GM10248 (cell line): Measurements from ENCODE around the gene CCNY.

Experiments used
- CTCF ChIA-PET: fragments of 300-600 bp; sonication (Branson Sonifier 250); formaldehyde crosslinking; extraction: SDS; loops from one replicate; lab custom pipeline; 2021; ENCODE audit warnings: antibody characterized with exemption; lab: Yijun Ruan, JAX
- POLR2A ChIA-PET: fragments of 350-650 bp; sonication (Branson Sonifier 250); formaldehyde crosslinking; extraction: SDS; loops from one replicate; lab custom pipeline; 2020; ENCODE audit warnings: antibody characterized with exemption; lab: Yijun Ruan, JAX
- DNase-seq: peaks from one replicate; pipeline ENCODE4 v3.0.0; 2012; ENCODE audit errors: extremely low spot score
- TF ChIP-seq, protein P1 (sequence below): IDR thresholded peaks from 2 replicates; pipeline ENCODE4 v1.5.1; 2012; ENCODE audit warnings: mild to moderate bottlenecking, low read depth; ENCODE audit errors: extremely low read depth, missing control alignments, control extremely low read depth

CCNY gene

DNA sequence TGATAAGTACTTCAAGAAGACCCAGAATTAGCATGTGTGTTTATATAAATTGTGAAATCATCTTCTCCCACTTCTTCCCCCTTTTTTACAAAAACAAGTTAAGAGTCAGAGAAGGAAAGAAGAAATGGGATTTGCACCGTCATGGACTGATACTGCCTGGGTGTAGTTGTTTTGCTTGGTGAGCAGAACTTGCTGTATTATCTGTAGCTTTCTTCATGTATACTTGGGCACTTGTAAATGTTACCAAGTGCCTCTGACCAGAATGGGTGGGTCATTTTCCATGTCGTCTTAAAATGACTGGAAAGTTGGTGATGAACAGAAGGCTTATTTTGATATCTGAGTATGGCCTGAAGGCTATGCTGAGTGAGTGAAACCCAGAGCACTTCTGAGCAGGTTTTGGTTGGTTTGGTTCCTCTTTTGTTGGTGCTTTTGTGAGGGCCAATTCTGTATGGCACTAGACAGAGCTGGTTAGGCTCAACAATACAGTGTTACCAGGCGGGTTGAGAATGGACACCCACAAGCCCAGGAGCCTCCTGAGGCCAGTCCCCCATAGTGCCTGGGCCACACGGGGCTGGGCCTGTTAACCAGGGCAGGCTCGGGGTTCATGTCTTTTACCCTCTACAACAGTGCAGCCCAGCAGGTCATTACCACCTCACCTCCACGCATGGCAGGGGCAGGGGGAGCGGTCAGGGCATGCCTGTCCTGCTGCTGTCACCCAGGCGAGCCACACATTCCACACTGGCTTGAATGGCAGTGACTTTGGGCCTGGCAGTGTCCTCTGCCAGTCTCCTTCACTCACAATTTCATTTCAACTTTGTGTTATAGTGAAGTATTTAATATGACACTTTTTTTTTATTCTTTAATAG, 115.1 kb downstream of the CCNY start:
- POLR2A ChIA-PET: no interaction called here
- CTCF ChIA-PET: interaction anchor here (0.9 to 1.3 kb wide), 5 partner anchors 10 to 111 kb away, joined by 3 to 5 read pairs (median 3); no protein-coding TSS in a partner anchor
- peak; percentile 78 for DNase-seq
- TF ChIP-seq, protein P1, sequence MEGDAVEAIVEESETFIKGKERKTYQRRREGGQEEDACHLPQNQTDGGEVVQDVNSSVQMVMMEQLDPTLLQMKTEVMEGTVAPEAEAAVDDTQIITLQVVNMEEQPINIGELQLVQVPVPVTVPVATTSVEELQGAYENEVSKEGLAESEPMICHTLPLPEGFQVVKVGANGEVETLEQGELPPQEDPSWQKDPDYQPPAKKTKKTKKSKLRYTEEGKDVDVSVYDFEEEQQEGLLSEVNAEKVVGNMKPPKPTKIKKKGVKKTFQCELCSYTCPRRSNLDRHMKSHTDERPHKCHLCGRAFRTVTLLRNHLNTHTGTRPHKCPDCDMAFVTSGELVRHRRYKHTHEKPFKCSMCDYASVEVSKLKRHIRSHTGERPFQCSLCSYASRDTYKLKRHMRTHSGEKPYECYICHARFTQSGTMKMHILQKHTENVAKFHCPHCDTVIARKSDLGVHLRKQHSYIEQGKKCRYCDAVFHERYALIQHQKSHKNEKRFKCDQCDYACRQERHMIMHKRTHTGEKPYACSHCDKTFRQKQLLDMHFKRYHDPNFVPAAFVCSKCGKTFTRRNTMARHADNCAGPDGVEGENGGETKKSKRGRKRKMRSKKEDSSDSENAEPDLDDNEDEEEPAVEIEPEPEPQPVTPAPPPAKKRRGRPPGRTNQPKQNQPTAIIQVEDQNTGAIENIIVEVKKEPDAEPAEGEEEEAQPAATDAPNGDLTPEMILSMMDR: no peak

DNA sequence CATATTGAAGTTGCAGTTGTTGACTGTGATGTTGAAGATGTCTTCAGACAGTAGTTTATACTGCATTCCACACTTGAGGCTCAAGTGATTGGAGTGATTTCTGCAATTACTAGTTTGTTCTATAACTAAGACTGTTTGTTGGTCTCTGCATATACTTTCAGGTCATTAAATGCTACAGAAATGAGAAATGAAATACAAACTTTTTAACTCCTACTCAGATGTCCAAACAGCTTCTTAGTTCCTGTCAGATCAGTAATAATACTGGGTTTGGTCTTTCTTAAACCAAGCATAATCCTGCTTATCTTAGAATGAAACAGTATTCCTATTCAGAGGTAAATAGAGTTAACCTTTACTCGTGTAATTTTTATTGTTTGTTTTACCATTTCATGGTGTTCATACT, 115.9 kb downstream of the CCNY start:
- no peak for DNase-seq
- TF ChIP-seq, protein P1: no peak
- CTCF ChIA-PET: interaction anchor here (1.1 to 1.3 kb wide), 3 partner anchors 11 to 111 kb away, joined by 3 to 5 read pairs (median 3); no protein-coding TSS in a partner anchor
- POLR2A ChIA-PET: no interaction called here

DNA sequence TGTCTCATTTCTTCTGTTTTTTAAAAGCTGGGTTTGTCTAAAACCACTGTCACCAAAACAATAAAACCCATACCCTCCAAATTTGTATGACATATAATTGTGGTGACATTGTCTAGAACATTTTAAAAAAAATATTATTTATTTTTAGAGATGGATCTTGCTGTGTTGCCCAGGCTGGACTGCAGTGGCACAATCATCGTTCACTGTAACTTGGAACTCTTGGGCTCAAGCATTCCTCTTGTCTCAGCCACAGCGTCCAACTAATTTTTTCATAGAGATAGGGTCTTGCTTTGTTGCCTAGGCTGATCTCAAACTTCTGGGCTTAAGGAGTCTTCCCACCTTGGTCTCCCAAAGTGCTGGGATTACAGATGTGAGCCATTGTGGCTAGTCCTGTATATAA, 116.5 kb downstream of the CCNY start:
- POLR2A ChIA-PET: no interaction called here
- TF ChIP-seq, protein P1: no peak
- CTCF ChIA-PET: interaction anchor here (1.1 to 1.3 kb wide), 3 partner anchors 12 to 110 kb away, joined by 3 to 5 read pairs (median 3); no protein-coding TSS in a partner anchor

DNA sequence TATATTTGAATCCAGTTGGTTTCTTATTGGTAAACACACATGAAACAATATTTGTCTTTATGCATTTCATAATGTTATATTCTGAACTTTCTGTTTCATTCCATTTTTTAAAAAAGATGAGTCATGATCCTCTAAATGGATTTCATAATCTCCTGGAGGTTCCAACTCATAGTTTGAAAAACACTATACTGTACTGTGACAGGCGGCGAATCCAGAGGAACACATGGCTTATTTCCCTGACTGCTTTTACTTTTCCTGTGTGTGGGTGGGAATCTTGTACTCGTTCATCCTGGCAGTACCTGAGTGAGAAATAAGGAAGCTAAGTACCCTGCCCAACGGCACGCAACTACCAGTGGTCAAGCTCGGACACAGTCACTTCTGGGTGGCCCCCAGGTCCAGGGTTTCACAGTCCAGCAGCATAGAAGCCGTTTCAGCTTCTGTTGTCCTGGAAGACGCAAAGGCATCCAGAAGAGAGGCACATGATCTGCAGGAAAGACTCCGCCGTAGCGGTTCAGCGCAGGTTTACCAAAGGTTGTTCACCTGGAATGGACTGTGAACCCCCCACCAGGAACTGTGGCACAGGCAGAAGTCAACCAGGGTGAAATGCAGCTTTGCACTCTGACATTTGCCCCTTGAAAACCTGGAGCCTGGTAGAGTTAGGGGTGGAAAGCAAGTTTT, 117.7 kb downstream of the CCNY start:
- TF ChIP-seq, protein P1: no peak
- no peak for DNase-seq
- CTCF ChIA-PET: interaction anchor here (1.1 to 1.2 kb wide), 2 partner anchors 9 to 36 kb away, joined by 3 to 4 read pairs; no protein-coding TSS in a partner anchor

More for the DNA sequence above, 116.5 kb downstream of the CCNY start:
- DNase-seq: no peak

DNA sequence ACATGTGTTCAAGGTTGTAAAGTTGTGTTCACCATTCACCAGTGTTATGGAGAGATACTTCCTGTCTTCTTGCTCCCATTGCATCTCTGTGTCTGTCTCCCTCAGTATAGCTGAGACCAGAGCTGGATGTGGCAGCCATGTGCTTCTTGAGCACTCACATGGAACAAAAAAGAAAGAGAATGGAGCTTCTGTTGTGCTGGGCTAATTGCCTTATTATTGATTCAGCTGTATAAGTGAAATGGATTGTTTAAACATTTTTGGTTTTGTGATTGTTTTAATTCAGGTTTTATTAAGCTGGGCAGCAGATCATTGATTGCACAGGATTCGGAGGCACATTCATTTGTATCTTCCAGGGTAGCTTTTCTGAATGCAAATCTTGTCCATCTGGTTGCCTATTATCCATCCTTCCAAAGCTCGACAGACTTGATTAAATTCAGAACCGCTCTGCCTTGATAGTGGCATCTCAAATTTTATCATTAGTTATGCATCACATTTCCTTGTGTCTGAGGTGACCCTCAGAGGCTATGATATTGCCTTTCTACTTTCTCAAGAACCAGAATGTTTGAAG, 119.9 kb downstream of the CCNY start:
- CTCF ChIA-PET: interaction anchor here (1.6 kb wide), 1 partner anchor 77 kb away, joined by 3 read pairs; no protein-coding TSS in a partner anchor
- TF ChIP-seq, protein P1: no peak
- DNase-seq: no peak
- POLR2A ChIA-PET: interaction anchor here (0.6 kb wide), 1 partner anchor 401 kb away, joined by 3 read pairs; no protein-coding TSS in a partner anchor

More for the DNA sequence above, 117.7 kb downstream of the CCNY start:
- POLR2A ChIA-PET: no interaction called here

DNA sequence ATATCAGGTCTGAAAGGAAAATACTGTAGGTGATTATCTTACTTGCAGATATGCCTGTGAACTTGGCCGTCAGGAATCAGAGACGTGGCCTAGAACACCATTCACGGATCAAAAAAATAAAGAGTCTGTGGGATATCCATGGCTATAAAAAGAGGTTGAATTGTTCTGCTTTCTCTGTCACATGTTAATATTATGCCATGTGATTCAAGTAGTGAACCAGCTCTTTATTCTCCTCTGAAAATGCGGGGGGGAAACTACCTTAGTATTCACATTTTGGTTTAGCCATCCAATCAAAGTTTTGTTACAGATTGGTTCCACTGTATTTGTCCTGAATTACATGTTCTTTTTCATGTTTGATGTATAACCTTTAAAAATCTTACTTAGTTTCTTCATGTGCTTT, 120.5 kb downstream of the CCNY start:
- TF ChIP-seq, protein P1: no peak
- ChIA-PET CTCF (interaction anchor here (1.6 kb wide), 1 partner anchor 77 kb away, joined by 3 read pairs; no protein-coding TSS in a partner anchor), POLR2A (interaction anchor here (0.6 kb wide), 1 partner anchor 401 kb away, joined by 3 read pairs; no protein-coding TSS in a partner anchor)
- no peak for DNase-seq
